Measurements from ENCODE around the gene CDNF.

GRCh38 chr10:14875941-14876340 lies 38.1 kb upstream of the CDNF start:
- no peak for TF ChIP-seq POLR2A (IDR thresholded peaks at IDR 0.05)
- TF ChIP-seq CTCF (IDR thresholded peaks at IDR 0.05) = no peak
